Gastroesophageal sphincter (tissue), 3 donors: ENCODE measurements around the gene BTBD2.

ENCODE experiments used
- EP300 ChIP-seq: sonication (generic); formaldehyde crosslinking; IDR thresholded peaks from one replicate; pipeline ENCODE4 v1.6.1; 2017; ENCODE audit warnings: antibody characterized with exemption, mild to moderate bottlenecking
- POLR2A ChIP-seq, 2 donors: fragments of 450-650 bp; IDR thresholded peaks; one replicate each; pipeline ENCODE4 v1.6.1; 2017; ENCODE audit warnings: antibody characterized with exemption in 2 of 2, mild to moderate bottlenecking in 2 of 2, moderate library complexity in 1 of 2
- POLR2AphosphoS5 ChIP-seq: sonication (generic); formaldehyde crosslinking; IDR thresholded peaks from one replicate; pipeline ENCODE4 v1.6.1; 2017; ENCODE audit warnings: antibody characterized with exemption
- TF ChIP-seq, protein P1 (sequence below), 4 experiments: fragments of 200-600 bp in 2 of 4; fragments of 450-650 bp in 2 of 4; sonication (generic) in 1 of 4; IDR thresholded peaks; one replicate each; pipeline ENCODE4 v1.5.1; 2017 to 2019; ENCODE audit warnings: antibody characterized with exemption in 4 of 4, mild to moderate bottlenecking in 2 of 4, moderate library complexity in 2 of 4

DNA sequence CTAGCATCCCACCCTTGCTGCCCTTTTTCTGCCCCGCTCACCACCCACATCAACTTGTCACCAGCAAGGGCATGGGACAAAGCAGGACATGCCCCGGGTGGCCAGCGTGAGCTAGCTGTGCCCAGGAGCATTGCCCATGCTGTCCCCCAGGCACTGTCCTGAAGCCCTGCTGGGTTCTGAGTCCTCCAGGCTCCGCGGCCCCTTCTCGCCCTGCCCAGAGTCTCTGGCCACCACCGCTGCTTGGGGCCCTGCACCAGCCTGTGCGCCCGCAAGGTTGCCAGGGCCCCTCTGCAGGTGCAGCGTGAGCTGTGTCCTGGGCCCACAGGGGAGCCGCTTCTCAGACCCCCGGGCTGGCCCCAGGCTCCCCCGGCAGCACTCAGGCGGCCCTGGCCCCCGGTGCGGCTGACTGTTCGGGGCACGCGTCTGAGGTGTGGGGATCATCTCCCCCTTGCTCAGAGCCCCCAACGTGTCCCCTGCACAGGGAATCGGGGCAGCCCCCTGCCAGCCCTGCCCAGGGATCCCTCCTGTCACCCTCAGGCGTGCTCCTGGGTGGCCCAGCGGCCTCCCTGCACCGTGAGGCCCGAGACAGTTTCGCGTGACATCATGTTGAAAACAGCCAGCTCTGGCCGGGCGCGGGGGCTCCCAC, 70.5 kb downstream of the BTBD2 start:
- TF ChIP-seq POLR2A (IDR thresholded peaks at IDR 0.05): no peak
- TF ChIP-seq, protein P1, sequence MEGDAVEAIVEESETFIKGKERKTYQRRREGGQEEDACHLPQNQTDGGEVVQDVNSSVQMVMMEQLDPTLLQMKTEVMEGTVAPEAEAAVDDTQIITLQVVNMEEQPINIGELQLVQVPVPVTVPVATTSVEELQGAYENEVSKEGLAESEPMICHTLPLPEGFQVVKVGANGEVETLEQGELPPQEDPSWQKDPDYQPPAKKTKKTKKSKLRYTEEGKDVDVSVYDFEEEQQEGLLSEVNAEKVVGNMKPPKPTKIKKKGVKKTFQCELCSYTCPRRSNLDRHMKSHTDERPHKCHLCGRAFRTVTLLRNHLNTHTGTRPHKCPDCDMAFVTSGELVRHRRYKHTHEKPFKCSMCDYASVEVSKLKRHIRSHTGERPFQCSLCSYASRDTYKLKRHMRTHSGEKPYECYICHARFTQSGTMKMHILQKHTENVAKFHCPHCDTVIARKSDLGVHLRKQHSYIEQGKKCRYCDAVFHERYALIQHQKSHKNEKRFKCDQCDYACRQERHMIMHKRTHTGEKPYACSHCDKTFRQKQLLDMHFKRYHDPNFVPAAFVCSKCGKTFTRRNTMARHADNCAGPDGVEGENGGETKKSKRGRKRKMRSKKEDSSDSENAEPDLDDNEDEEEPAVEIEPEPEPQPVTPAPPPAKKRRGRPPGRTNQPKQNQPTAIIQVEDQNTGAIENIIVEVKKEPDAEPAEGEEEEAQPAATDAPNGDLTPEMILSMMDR (IDR thresholded peaks at IDR 0.05): no peak
- no peak for TF ChIP-seq POLR2AphosphoS5
- TF ChIP-seq EP300: no peak
